ENCODE data around the gene CTAG1A.
"Not testable (repeated sequence)": the region's sequence is repeated elsewhere in the genome, so short reads cannot be mapped to it uniquely, and the experiment has no call there.

GRCh38 chrX:154562295-154562694, 22.6 kb upstream of the CTAG1A start:
- TF ChIP-seq EZH2 (IDR thresholded peaks at IDR 0.05); POLR2AphosphoS5 (IDR thresholded peaks at IDR 0.05; ENCODE audit: borderline replicate concordance, low read depth, low read length); FOXP2 (optimal IDR thresholded peaks at IDR 0.05; ENCODE audit: control extremely low read depth, extremely low read length, insufficient read depth): not testable (repeated sequence)

All from SK-N-MC (cell line).